Neural crest cell (in vitro differentiated cells): ENCODE measurements around the gene PYM1. TPM values are rescaled to one million over a fixed set of nuclear protein-coding genes. Genes with fewer than 3 reads are reported as not detected.
"Not testable (repeated sequence)": the region's sequence is repeated elsewhere in the genome, so short reads cannot be mapped to it uniquely, and the experiment has no call there.

Experiments used
- DNase-seq: peaks from one replicate; pipeline ENCODE4 v3.0.0; 2021; ENCODE audit warnings: low read depth, mixed read lengths, low spot score
- H3K27ac Mint-ChIP-seq: one replicate; pipeline ENCODE4 v1.8.0; 2021; ENCODE audit warnings: mild to moderate bottlenecking, mixed read lengths; ENCODE audit not compliant: unreplicated experiment
- H3K27me3 Mint-ChIP-seq: 2 replicates; pipeline ENCODE4 v1.8.0; 2021; ENCODE audit warnings: low read depth, mild to moderate bottlenecking, mixed read lengths
- H3K36me3 Mint-ChIP-seq: 2 replicates; pipeline ENCODE4 v1.8.0; 2021; ENCODE audit warnings: low read depth, mild to moderate bottlenecking, mixed read lengths
- H3K4me1 Mint-ChIP-seq: 2 replicates; pipeline ENCODE4 v1.8.0; 2021; ENCODE audit warnings: mixed read lengths
- H3K4me3 Mint-ChIP-seq: one replicate; pipeline ENCODE4 v1.8.0; 2021; ENCODE audit warnings: mild to moderate bottlenecking, mixed read lengths
- H3K9me3 Mint-ChIP-seq: 2 replicates; pipeline ENCODE4 v1.8.0; 2021; ENCODE audit warnings: mixed read lengths
- CTCF ChIP-seq: fragments of 200-600 bp; sonication (generic); conservative IDR thresholded peaks from 2 replicates; pipeline ENCODE4 v1.5.0; 2021; ENCODE audit warnings: antibody characterized with exemption, mild to moderate bottlenecking
- total RNA-seq: library from RNA; stranded (reverse); gene quantifications from 2 replicates; pipeline ENCODE4 v1.2.1, GENCODE V29; 2021

PYM1 gene
- total RNA-seq, 1 donor from 2014 or later: 56.8 TPM

- peak; percentile 81 for TF ChIP-seq CTCF
- peaks cover 11% of the 10 kb centered on the region for H3K27me3 Mint-ChIP-seq
- H3K36me3 Mint-ChIP-seq: no peaks in the 10 kb centered on the region
- H3K27ac Mint-ChIP-seq: peak overlapping the region; percentile 86
- DNase-seq: peak; percentile 82
- peaks cover 59% of the 10 kb centered on the region for H3K4me1 Mint-ChIP-seq
- H3K9me3 Mint-ChIP-seq: no peaks in the 10 kb centered on the region
- peak overlapping the region; percentile 96 for H3K4me3 Mint-ChIP-seq
Measured at GRCh38 chr12:55926738-55927587, 731 bp downstream of the PYM1 start.

- H3K36me3 Mint-ChIP-seq: no peaks in the 10 kb centered on the region
- DNase-seq: no peak
- H3K4me3 Mint-ChIP-seq: peak overlapping the region; percentile 96
- no peaks in the 10 kb centered on the region for H3K9me3 Mint-ChIP-seq
- no peak for TF ChIP-seq CTCF
- peaks cover 53% of the 10 kb centered on the region for H3K4me1 Mint-ChIP-seq
- H3K27ac Mint-ChIP-seq: peak overlapping the region; percentile 86
- H3K27me3 Mint-ChIP-seq: peaks cover 4% of the 10 kb centered on the region
Measured at GRCh38 chr12:55925870-55926737, 1.6 kb downstream of the PYM1 start.

- Mint-ChIP-seq H3K27me3 (no peaks in the 10 kb centered on the region), H3K4me3 (peak overlapping the region; percentile 96), H3K9me3 (no peaks in the 10 kb centered on the region), H3K36me3 (no peaks in the 10 kb centered on the region), H3K4me1 (peaks cover 46% of the 10 kb centered on the region), H3K27ac (no peak overlapping the region)
- DNase-seq: no peak
- TF ChIP-seq CTCF: no peak
Measured at GRCh38 chr12:55925371-55925770, 2.3 kb downstream of the PYM1 start.

GRCh38 chr12:55923648-55924047, 4.0 kb downstream of the PYM1 start:
- H3K9me3 Mint-ChIP-seq, DNase-seq, H3K27me3 Mint-ChIP-seq, H3K36me3 Mint-ChIP-seq, H3K27ac Mint-ChIP-seq: not testable (repeated sequence)
- peaks cover 33% of the 10 kb centered on the region for H3K4me1 Mint-ChIP-seq
- peak overlapping the region; percentile 35 for H3K4me3 Mint-ChIP-seq

- Mint-ChIP-seq H3K27me3 (no peaks in the 10 kb centered on the region), H3K27ac (no peak overlapping the region), H3K4me3 (no peak overlapping the region), H3K4me1 (peaks cover 25% of the 10 kb centered on the region), H3K36me3 (no peaks in the 10 kb centered on the region), H3K9me3 (no peaks in the 10 kb centered on the region)
- no peak for DNase-seq
- no peak for TF ChIP-seq CTCF
Measured at GRCh38 chr12:55922126-55922525, 5.6 kb downstream of the PYM1 start.

GRCh38 chr12:55919032-55919431, 8.7 kb downstream of the PYM1 start:
- not testable (repeated sequence) for H3K27me3 Mint-ChIP-seq, DNase-seq, H3K9me3 Mint-ChIP-seq, H3K4me1 Mint-ChIP-seq, H3K36me3 Mint-ChIP-seq, H3K27ac Mint-ChIP-seq, H3K4me3 Mint-ChIP-seq
